ENCODE measurements around the gene SPEF2. TPM values are rescaled to one million over a fixed set of nuclear protein-coding genes. Genes with fewer than 3 reads are reported as not detected.

The SPEF2 gene
- total RNA-seq, 1 donor from 2014 or later, result 3.4 TPM

DNA sequence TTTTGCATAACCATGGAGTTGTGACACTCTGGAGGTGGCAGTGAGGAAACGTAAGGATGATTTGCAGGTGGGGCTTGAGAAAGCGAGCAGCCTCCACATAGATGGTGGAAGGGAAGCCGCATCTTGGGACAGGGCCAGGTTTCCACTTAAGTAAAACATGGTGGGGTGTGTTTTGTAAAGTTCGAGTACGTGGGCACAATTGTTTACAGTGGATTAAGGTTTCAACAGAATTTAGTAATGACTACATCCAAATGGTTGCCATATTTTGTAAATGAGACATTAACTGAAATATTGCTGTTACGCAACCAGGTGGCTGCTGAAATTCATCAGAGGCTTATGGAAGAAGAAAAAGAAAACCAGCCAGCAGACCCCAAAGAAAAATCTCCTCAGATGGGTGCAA is 153.6 kb downstream of the SPEF2 start:
- Mint-ChIP-seq H3K4me3 (ENCODE audit: unreplicated experiment) (no peak overlapping the region), H3K9me3 (ENCODE audit: unreplicated experiment) (no peaks in the 10 kb centered on the region), H3K27me3 (ENCODE audit: unreplicated experiment) (peaks cover 2% of the 10 kb centered on the region), H3K27ac (ENCODE audit: unreplicated experiment) (no peak overlapping the region), H3K4me1 (ENCODE audit: unreplicated experiment) (no peaks in the 10 kb centered on the region), H3K36me3 (ENCODE audit: low read depth, unreplicated experiment) (no peaks in the 10 kb centered on the region)
- DNase-seq (ENCODE audit: low spot score), result no peak
- no peak for TF ChIP-seq CTCF (IDR thresholded peaks at IDR 0.05; ENCODE audit: unreplicated experiment)

DNA sequence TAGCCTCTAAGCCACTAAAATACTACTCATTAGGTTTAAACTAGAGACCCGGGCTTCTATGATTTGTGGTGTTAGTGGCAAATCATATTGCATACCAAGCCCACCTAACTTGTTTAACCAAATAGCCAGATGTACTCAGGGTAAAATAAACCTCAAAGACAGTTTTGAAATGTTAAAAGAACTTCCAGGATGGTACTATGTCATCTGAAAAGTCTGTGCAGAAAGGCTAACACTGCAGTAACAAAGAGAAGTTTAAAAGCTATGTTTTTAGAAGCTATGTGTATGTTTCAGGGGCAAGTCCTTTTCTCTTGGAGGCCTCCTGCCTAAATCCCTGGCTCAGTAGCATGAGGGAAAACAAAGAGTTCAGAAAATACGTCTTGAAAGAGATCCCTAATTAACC is 154.2 kb downstream of the SPEF2 start:
- Mint-ChIP-seq H3K27ac (ENCODE audit: unreplicated experiment) (no peak overlapping the region), H3K4me3 (ENCODE audit: unreplicated experiment) (no peak overlapping the region), H3K27me3 (ENCODE audit: unreplicated experiment) (peaks cover 2% of the 10 kb centered on the region), H3K36me3 (ENCODE audit: low read depth, unreplicated experiment) (no peaks in the 10 kb centered on the region), H3K4me1 (ENCODE audit: unreplicated experiment) (no peaks in the 10 kb centered on the region), H3K9me3 (ENCODE audit: unreplicated experiment) (no peaks in the 10 kb centered on the region)
- no peak for DNase-seq (ENCODE audit: low spot score)
- TF ChIP-seq CTCF (IDR thresholded peaks at IDR 0.05; ENCODE audit: unreplicated experiment), result no peak

DNA sequence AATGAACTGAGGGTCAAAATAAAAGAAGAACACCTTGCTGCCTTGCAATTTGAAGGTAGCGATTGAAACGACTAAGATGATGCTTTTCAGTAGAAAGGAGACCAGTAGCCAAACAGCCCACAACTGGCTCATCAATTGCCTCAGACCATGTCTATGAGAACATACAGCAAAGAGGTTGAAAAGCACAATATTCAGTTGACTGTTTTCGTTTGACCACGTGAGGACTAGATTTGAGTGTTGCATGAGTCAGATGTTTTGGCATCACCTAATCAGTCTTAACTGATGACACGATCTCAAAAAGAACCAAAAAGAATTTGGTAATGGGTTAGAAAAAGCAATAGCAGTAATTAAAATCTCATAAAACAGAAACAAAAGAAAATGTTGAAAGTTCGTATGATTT is 156.3 kb downstream of the SPEF2 start:
- TF ChIP-seq CTCF (IDR thresholded peaks at IDR 0.05; ENCODE audit: unreplicated experiment), result no peak
- peaks cover 2% of the 10 kb centered on the region for H3K4me1 Mint-ChIP-seq (ENCODE audit: unreplicated experiment)
- H3K4me3 Mint-ChIP-seq (ENCODE audit: unreplicated experiment), result no peak overlapping the region
- H3K36me3 Mint-ChIP-seq (ENCODE audit: low read depth, unreplicated experiment), result no peaks in the 10 kb centered on the region
- no peak for DNase-seq (ENCODE audit: low spot score)
- no peaks in the 10 kb centered on the region for H3K27me3 Mint-ChIP-seq (ENCODE audit: unreplicated experiment)
- H3K27ac Mint-ChIP-seq (ENCODE audit: unreplicated experiment), result no peak overlapping the region
- no peaks in the 10 kb centered on the region for H3K9me3 Mint-ChIP-seq (ENCODE audit: unreplicated experiment)

DNA sequence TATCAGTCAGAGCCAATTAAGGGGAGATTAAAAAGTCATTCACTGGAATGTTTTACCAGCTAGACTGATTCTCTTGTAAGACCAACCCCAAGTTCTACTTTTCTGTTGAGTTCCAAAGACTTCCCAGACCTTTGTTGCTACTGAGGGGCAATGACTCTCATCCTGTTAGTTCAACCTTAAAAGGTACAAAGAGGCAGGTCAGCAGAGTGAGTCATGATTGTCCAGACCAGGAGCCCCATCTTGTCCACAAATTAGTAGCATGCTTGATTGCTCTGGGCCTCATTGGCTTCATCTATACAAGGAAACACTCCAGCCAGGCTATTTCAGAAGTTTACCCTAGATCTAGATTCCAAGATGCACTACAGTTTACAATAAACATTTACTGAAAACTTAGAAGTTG is 159.1 kb downstream of the SPEF2 start:
- no peak for DNase-seq (ENCODE audit: low spot score)
- H3K27ac Mint-ChIP-seq (ENCODE audit: unreplicated experiment), result no peak overlapping the region
- H3K4me3 Mint-ChIP-seq (ENCODE audit: unreplicated experiment), result no peak overlapping the region
- H3K9me3 Mint-ChIP-seq (ENCODE audit: unreplicated experiment), result no peaks in the 10 kb centered on the region
- peaks cover 7% of the 10 kb centered on the region for H3K4me1 Mint-ChIP-seq (ENCODE audit: unreplicated experiment)
- H3K27me3 Mint-ChIP-seq (ENCODE audit: unreplicated experiment), result no peaks in the 10 kb centered on the region
- no peak for TF ChIP-seq CTCF (IDR thresholded peaks at IDR 0.05; ENCODE audit: unreplicated experiment)
- no peaks in the 10 kb centered on the region for H3K36me3 Mint-ChIP-seq (ENCODE audit: low read depth, unreplicated experiment)

- Mint-ChIP-seq H3K9me3 (ENCODE audit: unreplicated experiment) (no peaks in the 10 kb centered on the region), H3K4me1 (ENCODE audit: unreplicated experiment) (peaks cover 7% of the 10 kb centered on the region), H3K4me3 (ENCODE audit: unreplicated experiment) (no peak overlapping the region), H3K27ac (ENCODE audit: unreplicated experiment) (no peak overlapping the region), H3K36me3 (ENCODE audit: low read depth, unreplicated experiment) (no peaks in the 10 kb centered on the region), H3K27me3 (ENCODE audit: unreplicated experiment) (no peaks in the 10 kb centered on the region)
- peak; percentile 66 for TF ChIP-seq CTCF (IDR thresholded peaks at IDR 0.05; ENCODE audit: unreplicated experiment)
- DNase-seq (ENCODE audit: low spot score), result peak; percentile 72
Measured at GRCh38 chr5:35777358-35778087, 159.9 kb downstream of the SPEF2 start.

Data from endothelial cell (in vitro differentiated cells).